Activated CD4-positive, alpha-beta T cell treated with anti-CD3 and anti-CD28 coated beads, Interleukin-2, amount 10 ng/mL, durations not matched to agents 7 days and 5 days (primary cell): ENCODE results near the gene HSPBP1. TPM values are rescaled to one million over a fixed set of nuclear protein-coding genes. Genes with fewer than 3 reads are reported as not detected.
"Not testable (repeated sequence)": the region's sequence is repeated elsewhere in the genome, so short reads cannot be mapped to it uniquely, and the experiment has no call there.

ENCODE experiments used
- CTCF ChIA-PET: fragments of 350-600 bp; sonication (Branson Sonifier 250); formaldehyde crosslinking; loops from one replicate; lab custom pipeline; 2021; ENCODE audit warnings: antibody characterized with exemption; lab: Charles Lee
- POLR2A ChIA-PET: fragments of 350-600 bp; sonication (Branson Sonifier 250); formaldehyde crosslinking; loops from one replicate; lab custom pipeline; 2021; ENCODE audit warnings: antibody characterized with exemption; lab: Charles Lee
- DNase-seq: peaks from one replicate; pipeline ENCODE4 v3.0.0-alpha.2; 2020
- H3K27ac Mint-ChIP-seq: one replicate; pipeline ENCODE4 v1.8.0; 2021; ENCODE audit warnings: mild to moderate bottlenecking, moderate library complexity, mixed read lengths
- H3K27me3 Mint-ChIP-seq: one replicate; pipeline ENCODE4 v1.8.0; 2021; ENCODE audit warnings: mixed read lengths
- H3K36me3 Mint-ChIP-seq: one replicate; pipeline ENCODE4 v1.8.0; 2021; ENCODE audit warnings: low read depth, mixed read lengths
- H3K4me1 Mint-ChIP-seq: one replicate; pipeline ENCODE4 v1.8.0; 2021; ENCODE audit warnings: mixed read lengths
- H3K4me3 Mint-ChIP-seq: one replicate; pipeline ENCODE4 v1.8.0; 2021; ENCODE audit warnings: mild to moderate bottlenecking, moderate library complexity, mixed read lengths
- H3K9me3 Mint-ChIP-seq: one replicate; pipeline ENCODE4 v1.8.0; 2021; ENCODE audit warnings: mixed read lengths
- microRNA-seq: library from miRNA; unstranded; fragments of <30 nt; microRNA quantifications from one replicate; pipeline ENCODE4 v1.2.0, GENCODE V29; 2021; ENCODE audit warnings: borderline microRNAs expressed, borderline replicate concordance
- total RNA-seq, 2 experiments: library from RNA; stranded (reverse); gene quantifications; one replicate each; pipeline ENCODE4 v1.2.3, GENCODE V29; 2021

HSPBP1 gene
- total RNA-seq, 2 experiments from 2014 or later = 23.1 to 26.9 TPM

GRCh38 chr19:55224679-55225414 is 55.1 kb downstream of the HSPBP1 start:
- peaks cover 38% of the 10 kb centered on the region for H3K36me3 Mint-ChIP-seq
- peak overlapping the region; percentile 31 for H3K27ac Mint-ChIP-seq
- H3K9me3 Mint-ChIP-seq, H3K27me3 Mint-ChIP-seq, CTCF ChIA-PET, POLR2A ChIA-PET, DNase-seq, H3K4me3 Mint-ChIP-seq, H3K4me1 Mint-ChIP-seq: not testable (repeated sequence)

DNA sequence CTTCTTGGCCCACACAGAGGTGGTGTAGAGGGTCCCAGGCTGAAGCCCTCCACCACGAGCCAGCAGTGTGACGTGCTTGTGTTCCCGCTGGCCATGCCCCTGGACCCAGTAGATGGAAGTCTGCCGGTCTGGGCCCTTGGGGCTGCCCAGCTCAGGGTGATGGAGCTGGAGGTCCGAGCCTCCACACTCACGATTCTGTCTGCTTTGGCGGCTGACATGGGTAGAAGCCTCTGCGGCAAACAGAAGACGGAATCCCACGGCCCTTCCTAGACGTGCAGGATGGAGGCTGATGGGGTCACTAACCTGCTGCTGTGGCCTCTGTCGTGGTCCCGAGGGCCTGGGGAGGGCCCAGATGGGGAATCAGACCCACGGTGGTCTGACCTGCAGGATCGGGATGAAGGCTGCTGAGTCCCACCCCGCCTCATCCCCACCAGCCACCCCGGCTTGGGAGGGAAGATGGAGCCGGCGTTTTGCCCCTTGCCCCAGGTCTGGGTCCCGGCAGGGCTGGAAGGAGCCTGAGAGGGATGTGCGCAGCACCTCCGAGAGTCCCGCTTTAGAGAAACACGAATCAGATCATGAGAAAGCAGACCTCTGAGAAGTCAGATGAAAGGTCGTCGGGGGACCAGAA is 55.8 kb downstream of the HSPBP1 start:
- ChIA-PET CTCF (interaction anchor here (0.5 kb wide), 1 partner anchor 212 kb away, joined by 3 read pairs; no protein-coding TSS in a partner anchor), POLR2A (no interaction called here)
- Mint-ChIP-seq H3K4me1 (no peaks in the 10 kb centered on the region), H3K9me3 (peaks cover 3% of the 10 kb centered on the region), H3K27ac (peak overlapping the region; percentile 31), H3K27me3 (no peaks in the 10 kb centered on the region), H3K36me3 (peaks cover 37% of the 10 kb centered on the region), H3K4me3 (no peak overlapping the region)
- no peak for DNase-seq

- CTCF ChIA-PET = interaction anchor here (0.5 kb wide), 1 partner anchor 213 kb away, joined by 3 read pairs; no protein-coding TSS in a partner anchor
- H3K27me3 Mint-ChIP-seq = no peaks in the 10 kb centered on the region
- H3K36me3 Mint-ChIP-seq = peaks cover 34% of the 10 kb centered on the region
- H3K4me1 Mint-ChIP-seq = no peaks in the 10 kb centered on the region
- H3K4me3 Mint-ChIP-seq = no peak overlapping the region
- peaks cover 3% of the 10 kb centered on the region for H3K9me3 Mint-ChIP-seq
- POLR2A ChIA-PET = no interaction called here
- no peak for DNase-seq
- H3K27ac Mint-ChIP-seq = no peak overlapping the region
Measured at GRCh38 chr19:55223291-55224037, 56.4 kb downstream of the HSPBP1 start.

- ChIA-PET CTCF (interaction anchor here (0.5 to 1.4 kb wide), 2 partner anchors 61 to 1332 kb away, joined by 4 to 5 read pairs; no protein-coding TSS in a partner anchor), POLR2A (no interaction called here)
- Mint-ChIP-seq H3K4me3 (no peak overlapping the region), H3K27me3 (peaks cover 11% of the 10 kb centered on the region), H3K4me1 (peaks cover 14% of the 10 kb centered on the region), H3K36me3 (peaks cover 17% of the 10 kb centered on the region), H3K9me3 (peaks cover 6% of the 10 kb centered on the region), H3K27ac (no peak overlapping the region)
- DNase-seq = no peak
Measured at GRCh38 chr19:55220525-55220924, 59.4 kb downstream of the HSPBP1 start.

- no peak overlapping the region for H3K27ac Mint-ChIP-seq
- POLR2A ChIA-PET = no interaction called here
- CTCF ChIA-PET = interaction anchor here (0.7 to 1.7 kb wide), 2 partner anchors 11 to 56 kb away, joined by 3 read pairs; no protein-coding TSS in a partner anchor
Measured at GRCh38 chr19:55216461-55217198, 63.3 kb downstream of the HSPBP1 start.

GRCh38 chr19:55213547-55213946 is 66.4 kb downstream of the HSPBP1 start:
- DNase-seq = no peak
- Mint-ChIP-seq H3K27me3 (peaks cover 22% of the 10 kb centered on the region), H3K4me1 (peaks cover 14% of the 10 kb centered on the region), H3K27ac (no peak overlapping the region), H3K9me3 (peaks cover 15% of the 10 kb centered on the region), H3K4me3 (no peak overlapping the region), H3K36me3 (peaks cover 3% of the 10 kb centered on the region)
- ChIA-PET CTCF (no interaction called here), POLR2A (interaction anchor here (0.6 kb wide), 1 partner anchor 40 kb away, joined by 4 read pairs; no protein-coding TSS in a partner anchor)

More at GRCh38 chr19:55216461-55217198, 63.3 kb downstream of the HSPBP1 start:
- Mint-ChIP-seq H3K27me3 (peaks cover 21% of the 10 kb centered on the region), H3K4me3 (peak overlapping the region; percentile 38), H3K9me3 (peaks cover 18% of the 10 kb centered on the region), H3K4me1 (peaks cover 14% of the 10 kb centered on the region), H3K36me3 (peaks cover 16% of the 10 kb centered on the region)
- DNase-seq = peak; percentile 63

- CTCF ChIA-PET = no interaction called here
- POLR2A ChIA-PET = no interaction called here
- peaks cover 12% of the 10 kb centered on the region for H3K4me1 Mint-ChIP-seq
- no peak overlapping the region for H3K4me3 Mint-ChIP-seq
- peaks cover 15% of the 10 kb centered on the region for H3K9me3 Mint-ChIP-seq
- peak; percentile 47 for DNase-seq
- H3K36me3 Mint-ChIP-seq = peaks cover 3% of the 10 kb centered on the region
- H3K27ac Mint-ChIP-seq = peak overlapping the region; percentile 33
- peaks cover 22% of the 10 kb centered on the region for H3K27me3 Mint-ChIP-seq
Measured at GRCh38 chr19:55212447-55212846, 67.5 kb downstream of the HSPBP1 start.

Small RNA genes within 50 kb of the gene (microRNA-seq; reads per million reads assigned to microRNA genes)
- gene MIR6802 (1.9 reads per million), gene MIR6803 (6.1 reads per million, percentile 31 among the genes with 10 or more reads in this experiment), gene MIR6804 (2.1 reads per million, percentile 5 among the genes with 10 or more reads in this experiment)

Other genes starting within 250 kb of the HSPBP1 start
- under 1 TPM; 0.19 to 0.52 TPM for gene GP6, start 241.8 kb downstream of the HSPBP1 start, total RNA-seq
- gene RDH13, start 217.0 kb downstream of the HSPBP1 start, total RNA-seq = 10 to 100 TPM; 15.0 to 15.6 TPM
- 1 to 10 TPM; 3.2 to 5.5 TPM for gene EPS8L1, start 204.2 kb downstream of the HSPBP1 start, total RNA-seq
- gene PPP1R12C, start 162.5 kb downstream of the HSPBP1 start, total RNA-seq = 100 to 1,000 TPM; 135 to 152 TPM
- gene TNNT1, start 130.9 kb downstream of the HSPBP1 start, total RNA-seq = under 1 TPM in 1 of 2 experiments, not detected in 1; 0.32 TPM
- gene TNNI3, start 122.4 kb downstream of the HSPBP1 start, total RNA-seq = not detected
- gene DNAAF3, start 113.5 kb downstream of the HSPBP1 start, total RNA-seq = not detected
- gene SYT5, start 99.8 kb downstream of the HSPBP1 start, total RNA-seq = under 1 TPM in 1 of 2 experiments, not detected in 1; 0.17 TPM
- gene PTPRH, start 70.6 kb downstream of the HSPBP1 start, total RNA-seq = not detected
- 10 to 100 TPM; 12.7 to 16.7 TPM for gene TMEM86B, start 51.3 kb downstream of the HSPBP1 start, total RNA-seq
- 100 to 1,000 TPM; 189 to 222 TPM for gene PPP6R1, start 21.1 kb downstream of the HSPBP1 start, total RNA-seq
- 1 to 10 TPM; 6.8 TPM for gene BRSK1, start 3.9 kb upstream of the HSPBP1 start, total RNA-seq
- under 1 TPM in 1 of 2 experiments, not detected in 1; 0.79 TPM for gene TMEM150B, start 45.2 kb upstream of the HSPBP1 start, total RNA-seq
- 10 to 100 TPM; 21.7 to 28.3 TPM for gene KMT5C, start 59.8 kb upstream of the HSPBP1 start, total RNA-seq
- gene COX6B2, start 74.6 kb upstream of the HSPBP1 start, total RNA-seq = not detected
- not detected for gene GARIN5B, start 83.2 kb upstream of the HSPBP1 start, total RNA-seq
- under 1 TPM; 0.27 TPM for gene IL11, start 90.4 kb upstream of the HSPBP1 start, total RNA-seq
- gene TMEM190, start 96.7 kb upstream of the HSPBP1 start, total RNA-seq = not detected
- gene TMEM238, start 104.2 kb upstream of the HSPBP1 start, total RNA-seq = 10 to 100 TPM; 20.6 to 29.8 TPM
- 1,000 to 10,000 TPM; 3,109 to 3,457 TPM for gene RPL28, start 105.8 kb upstream of the HSPBP1 start, total RNA-seq
- 100 to 1,000 TPM; 238 to 255 TPM for gene UBE2S, start 127.7 kb upstream of the HSPBP1 start, total RNA-seq
- not detected for gene SHISA7, start 163.2 kb upstream of the HSPBP1 start, total RNA-seq
- 10 to 100 TPM; 18.9 to 20.7 TPM for gene ISOC2, start 181.5 kb upstream of the HSPBP1 start, total RNA-seq
- not detected for gene C19orf85, start 184.6 kb upstream of the HSPBP1 start, total RNA-seq
- 1 to 10 TPM; 7.3 to 9.7 TPM for gene ZNF628, start 196.5 kb upstream of the HSPBP1 start, total RNA-seq
- 10 to 100 TPM; 11.7 TPM for gene NAT14, start 205.1 kb upstream of the HSPBP1 start, total RNA-seq
- under 1 TPM; 0.42 to 0.98 TPM for gene SSC5D, start 208.3 kb upstream of the HSPBP1 start, total RNA-seq